Stimulated activated CD4-positive, alpha-beta T cell treated with anti-CD3 and anti-CD28 coated beads, Interleukin-4, amount 100 ng/mL, for 24 hours (primary cell): ENCODE data around the gene WEE1.

ENCODE experiments used
- DNase-seq: peaks from one replicate; pipeline ENCODE4 v3.0.0-alpha.2; 2020

WEE1 gene

GRCh38 chr11:9625728-9626127 lies 52.3 kb downstream of the WEE1 start:
- DNase-seq: no peak

DNA sequence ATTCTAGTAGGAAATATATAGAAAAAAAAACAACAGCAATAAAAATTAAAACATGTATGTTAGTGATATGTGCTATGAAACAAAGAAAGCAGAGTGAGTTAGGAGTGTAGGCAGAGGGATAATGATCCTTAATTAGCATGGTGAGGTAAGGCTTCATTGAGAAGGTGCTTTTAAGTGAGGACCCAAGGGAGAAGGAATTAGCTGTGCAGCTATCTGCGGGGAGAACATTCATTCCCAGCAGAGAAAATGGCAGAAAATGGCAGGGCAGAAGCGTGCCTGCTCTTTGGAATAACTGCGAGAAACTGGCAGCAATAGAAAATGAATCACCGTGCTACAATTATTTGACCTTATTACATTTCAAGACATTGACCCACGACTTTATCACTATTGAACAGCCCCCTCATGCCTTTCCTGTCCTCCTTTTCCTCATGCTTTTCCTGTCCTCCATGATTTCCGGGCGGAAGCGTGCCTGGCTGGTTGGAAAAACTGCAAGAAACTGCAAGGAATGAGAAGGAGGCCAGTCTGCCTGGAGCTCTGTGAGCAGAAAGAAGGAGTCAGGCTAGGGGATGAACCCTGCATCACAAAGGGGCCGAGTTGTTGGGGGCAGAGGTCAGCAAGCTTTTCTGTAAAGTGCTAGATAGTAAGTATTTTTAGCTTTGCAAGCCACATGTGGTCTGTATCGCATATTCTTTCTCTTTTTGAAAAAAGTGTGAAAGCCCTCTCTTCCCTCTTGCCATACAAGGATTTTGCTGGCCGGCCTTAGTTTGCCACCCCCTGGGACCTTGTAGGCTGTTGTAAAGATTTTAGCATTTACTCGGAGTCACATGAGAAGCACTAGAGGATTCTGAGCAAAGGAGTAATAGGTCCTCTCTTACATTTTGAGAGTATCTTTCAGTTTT lies 53.3 kb downstream of the WEE1 start:
- DNase-seq: no peak

DNA sequence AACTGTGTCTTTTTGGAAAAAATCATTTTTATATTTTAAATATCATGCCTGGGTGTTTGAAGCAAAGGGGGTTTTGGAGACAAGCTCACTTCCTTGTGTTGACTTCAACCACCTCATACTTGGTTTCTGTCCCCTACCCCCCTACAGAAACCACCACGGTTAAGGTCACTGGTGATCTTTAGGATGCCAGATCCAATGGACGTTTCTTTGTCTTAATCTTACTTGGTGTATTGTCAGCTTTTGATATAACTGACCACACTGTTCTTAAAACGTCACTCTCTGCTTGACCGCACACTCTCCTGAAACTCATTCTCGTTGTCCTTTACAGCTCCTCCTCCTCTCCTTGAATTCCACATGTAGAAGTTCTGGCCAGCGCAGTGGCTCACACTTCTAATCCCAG lies 55.6 kb downstream of the WEE1 start:
- DNase-seq: no peak

DNA sequence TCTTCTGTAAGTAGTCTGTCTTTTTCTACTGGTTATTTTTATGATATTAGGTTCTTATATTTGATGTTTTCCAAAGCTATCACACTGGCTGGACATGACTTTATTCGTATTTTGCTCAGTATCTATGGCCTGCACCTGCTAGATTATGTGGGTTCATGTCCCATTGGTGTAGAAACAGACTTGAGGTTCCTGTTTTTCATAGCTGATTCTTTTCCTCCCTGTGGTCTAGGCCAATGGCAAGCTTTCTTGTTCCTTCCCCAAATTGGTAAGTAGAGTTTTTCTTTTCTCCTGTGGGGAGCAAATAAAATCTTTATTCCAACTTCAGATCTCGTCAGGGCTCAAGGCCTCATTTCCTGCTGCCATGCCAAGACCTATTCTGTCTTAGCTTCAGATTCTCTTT lies 60.2 kb downstream of the WEE1 start:
- DNase-seq: no peak

DNA sequence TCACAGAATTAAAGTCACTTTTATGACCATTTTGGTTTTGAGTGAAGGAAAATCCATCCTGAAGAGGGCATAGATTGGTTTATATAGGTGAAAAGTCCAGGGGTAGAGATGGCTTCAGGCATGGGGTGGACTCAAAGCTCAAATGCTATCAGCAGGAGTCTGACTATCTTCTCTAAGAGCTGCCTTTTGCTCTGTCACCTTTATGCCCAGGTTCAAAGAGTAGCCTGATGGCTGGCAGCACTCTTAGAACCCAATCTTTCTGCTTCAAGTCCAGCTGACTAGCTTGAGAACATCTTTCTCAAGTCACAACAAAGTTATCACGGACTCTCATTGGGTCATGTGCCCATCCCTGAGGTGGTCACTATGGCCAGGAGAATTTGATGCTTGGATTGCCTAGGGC lies 63.2 kb downstream of the WEE1 start:
- DNase-seq: no peak

GRCh38 chr11:9639099-9639498 lies 65.6 kb downstream of the WEE1 start:
- DNase-seq: no peak
